Smooth muscle cell (in vitro differentiated cells): ENCODE results near the gene TSHZ1. TPM values are rescaled to one million over a fixed set of nuclear protein-coding genes. Genes with fewer than 3 reads are reported as not detected.

Experiments
- DNase-seq: peaks from one replicate; lab custom pipeline; 2025; ENCODE audit not compliant: unreplicated experiment; lab: John Stamatoyannopoulos, UW
- H2AFZ ChIP-seq: fragments of 200-600 bp; sonication (generic); 2 replicates; pipeline ENCODE4 v1.6.0; 2016; ENCODE audit warnings: antibody characterized with exemption, low read depth, mild to moderate bottlenecking
- H3F3A ChIP-seq: fragments of 200-600 bp; sonication (generic); 2 replicates; pipeline ENCODE4 v1.6.0; 2017; ENCODE audit warnings: antibody characterized with exemption, low read depth
- H3K27ac ChIP-seq: fragments of 200-600 bp; sonication (generic); 2 replicates; pipeline ENCODE4 v1.5.1; 2016; ENCODE audit warnings: low read depth, mild to moderate bottlenecking
- H3K27me3 ChIP-seq: fragments of 200-600 bp; sonication (generic); 2 replicates; pipeline ENCODE4 v1.6.1; 2016; ENCODE audit warnings: low read depth, mild to moderate bottlenecking
- H3K36me3 ChIP-seq: fragments of 200-600 bp; sonication (generic); 2 replicates; pipeline ENCODE4 v1.5.1; 2016; ENCODE audit warnings: low read depth
- H3K4me1 ChIP-seq: fragments of 200-600 bp; sonication (generic); 2 replicates; pipeline ENCODE4 v1.5.1; 2016; ENCODE audit warnings: low read depth
- H3K4me2 ChIP-seq: fragments of 200-600 bp; sonication (generic); 2 replicates; pipeline ENCODE4 v1.6.0; 2016; ENCODE audit warnings: mild to moderate bottlenecking
- H3K4me3 ChIP-seq: fragments of 200-600 bp; sonication (generic); 2 replicates; pipeline ENCODE4 v1.5.1; 2016; ENCODE audit warnings: mild to moderate bottlenecking
- H3K79me2 ChIP-seq: fragments of 200-600 bp; sonication (generic); 2 replicates; pipeline ENCODE4 v1.6.0; 2016; ENCODE audit warnings: low read depth, mild to moderate bottlenecking
- H3K9ac ChIP-seq: fragments of 200-600 bp; sonication (generic); 2 replicates; pipeline ENCODE4 v1.6.0; 2016; ENCODE audit warnings: low read depth
- H3K9me3 ChIP-seq: fragments of 200-600 bp; sonication (generic); replicated peaks from 2 replicates; pipeline ENCODE4 v1.5.1; 2016; ENCODE audit warnings: low read depth
- H4K20me1 ChIP-seq: fragments of 200-600 bp; sonication (generic); 2 replicates; pipeline ENCODE4 v1.6.0; 2016; ENCODE audit warnings: low read depth
- WGBS: methylation state at CpG from one replicate; pipeline ENCODE4 v1.1.7; 2016; ENCODE audit warnings: low lambda C conversion rate; 5-methylcytosine and 5-hydroxymethylcytosine counted together
- polyA plus RNA-seq: library from polyadenylated mRNA; unstranded; fragments of >200 nt; fragmentation: Nextera tagmentation; extraction: Ambion mirVana; gene quantifications from 2 replicates; pipeline ENCODE4 v1.2.1, GENCODE V29; 2016
- total RNA-seq: library from RNA; depleted of rRNA; stranded (reverse); fragments of >200 nt; gene quantifications from 2 replicates; pipeline ENCODE4 v1.2.3, GENCODE V29; 2014
- TF ChIP-seq, protein P1 (sequence below): fragments of 200-600 bp; sonication (generic); IDR thresholded peaks from 2 replicates; pipeline ENCODE4 v1.5.1; 2017; ENCODE audit warnings: borderline replicate concordance, mild to moderate bottlenecking, antibody characterized with exemption; ENCODE audit not compliant: insufficient read depth, poor library complexity, severe bottlenecking

Gene TSHZ1
- total and polyA plus RNA-seq, 2 experiments from 2014 or later = 21.3 to 26.1 TPM

DNA sequence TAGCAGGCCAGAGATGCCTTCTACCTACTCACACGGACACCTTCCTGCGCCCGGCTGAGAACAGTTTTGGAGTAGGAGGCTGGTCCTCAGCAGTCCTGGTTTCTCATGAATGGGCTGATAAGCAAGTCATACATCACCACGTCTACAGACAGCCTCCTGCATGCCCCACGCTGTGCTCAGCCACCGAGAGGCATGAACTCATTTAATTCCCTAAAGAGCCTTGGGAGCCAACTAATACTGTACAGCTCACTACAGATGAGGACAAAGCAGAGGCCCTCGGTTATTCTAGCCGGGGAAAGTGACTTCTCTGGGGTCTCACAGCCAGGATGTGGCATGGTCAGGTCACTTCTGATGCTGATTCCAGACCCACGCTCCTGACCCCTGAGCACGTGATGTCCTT, 105.6 kb downstream of the TSHZ1 start:
- H4K20me1 ChIP-seq = no peaks in the 10 kb centered on the region
- H3K36me3 ChIP-seq = no peaks in the 10 kb centered on the region
- WGBS = 90% methylated on average over 10 of the region's 10 CpGs
- no peak overlapping the region for H2AFZ ChIP-seq
- H3K27me3 ChIP-seq = no peaks in the 10 kb centered on the region
- H3K9ac ChIP-seq = no peak overlapping the region
- no peaks in the 10 kb centered on the region for H3F3A ChIP-seq
- TF ChIP-seq, protein P1, sequence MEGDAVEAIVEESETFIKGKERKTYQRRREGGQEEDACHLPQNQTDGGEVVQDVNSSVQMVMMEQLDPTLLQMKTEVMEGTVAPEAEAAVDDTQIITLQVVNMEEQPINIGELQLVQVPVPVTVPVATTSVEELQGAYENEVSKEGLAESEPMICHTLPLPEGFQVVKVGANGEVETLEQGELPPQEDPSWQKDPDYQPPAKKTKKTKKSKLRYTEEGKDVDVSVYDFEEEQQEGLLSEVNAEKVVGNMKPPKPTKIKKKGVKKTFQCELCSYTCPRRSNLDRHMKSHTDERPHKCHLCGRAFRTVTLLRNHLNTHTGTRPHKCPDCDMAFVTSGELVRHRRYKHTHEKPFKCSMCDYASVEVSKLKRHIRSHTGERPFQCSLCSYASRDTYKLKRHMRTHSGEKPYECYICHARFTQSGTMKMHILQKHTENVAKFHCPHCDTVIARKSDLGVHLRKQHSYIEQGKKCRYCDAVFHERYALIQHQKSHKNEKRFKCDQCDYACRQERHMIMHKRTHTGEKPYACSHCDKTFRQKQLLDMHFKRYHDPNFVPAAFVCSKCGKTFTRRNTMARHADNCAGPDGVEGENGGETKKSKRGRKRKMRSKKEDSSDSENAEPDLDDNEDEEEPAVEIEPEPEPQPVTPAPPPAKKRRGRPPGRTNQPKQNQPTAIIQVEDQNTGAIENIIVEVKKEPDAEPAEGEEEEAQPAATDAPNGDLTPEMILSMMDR = no peak
- no peaks in the 10 kb centered on the region for H3K79me2 ChIP-seq
- H3K4me2 ChIP-seq = no peak overlapping the region
- H3K4me1 ChIP-seq = no peaks in the 10 kb centered on the region
- no peak overlapping the region for H3K4me3 ChIP-seq
- no peaks in the 10 kb centered on the region for H3K9me3 ChIP-seq
- H3K27ac ChIP-seq = no peak overlapping the region
- no peak for DNase-seq

DNA sequence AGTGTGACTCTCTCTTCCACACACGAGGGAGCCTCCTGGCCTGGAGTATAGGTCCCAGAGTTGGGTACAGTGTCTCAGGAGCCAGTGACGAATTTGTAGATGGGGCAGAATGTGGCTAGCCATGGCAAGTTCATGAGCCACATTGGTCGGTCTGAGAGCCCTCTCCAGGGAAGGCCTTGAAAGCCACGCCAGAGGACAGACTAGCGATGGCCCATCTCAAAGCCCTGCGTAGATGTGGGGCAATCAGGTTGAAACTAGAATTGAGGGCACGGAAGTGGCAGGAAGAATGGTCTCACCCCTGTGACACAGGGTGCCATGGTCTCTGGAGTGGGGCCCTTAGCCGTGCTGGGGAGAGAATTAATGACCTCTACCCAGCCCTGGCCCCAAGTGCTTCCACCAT, 106.2 kb downstream of the TSHZ1 start:
- DNase-seq = no peak
- Histone ChIP-seq H3K36me3 (no peaks in the 10 kb centered on the region), H3F3A (no peaks in the 10 kb centered on the region), H3K27me3 (no peaks in the 10 kb centered on the region), H3K4me2 (no peak overlapping the region), H3K4me3 (no peak overlapping the region), H3K27ac (no peak overlapping the region), H3K9me3 (no peaks in the 10 kb centered on the region), H3K4me1 (no peaks in the 10 kb centered on the region), H3K79me2 (no peaks in the 10 kb centered on the region), H2AFZ (no peak overlapping the region), H4K20me1 (no peaks in the 10 kb centered on the region), H3K9ac (no peak overlapping the region)
- WGBS = 96% methylated on average over 8 of the region's 8 CpGs
- TF ChIP-seq, protein P1 = no peak

DNA sequence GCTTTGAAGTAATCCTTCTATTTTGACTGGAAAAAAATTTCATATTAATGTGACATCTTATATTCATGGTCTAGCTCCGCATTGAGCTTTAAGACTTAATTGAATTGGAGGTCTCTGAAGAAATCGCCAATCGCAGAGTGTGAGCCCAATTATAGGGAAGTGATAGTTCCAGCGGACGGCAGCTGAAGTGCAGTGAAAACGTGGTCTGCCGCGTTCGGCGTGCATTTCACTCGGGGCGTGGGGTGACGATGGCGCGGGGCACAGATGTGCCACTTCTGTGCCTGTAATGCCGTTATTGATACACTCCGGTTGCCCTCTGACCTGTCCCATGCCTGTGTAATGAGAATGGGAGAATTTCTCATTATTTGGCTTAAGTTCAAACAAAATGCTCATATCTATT, 106.7 kb downstream of the TSHZ1 start:
- Histone ChIP-seq H3K27me3 (no peaks in the 10 kb centered on the region), H3K9me3 (no peaks in the 10 kb centered on the region), H4K20me1 (no peaks in the 10 kb centered on the region), H3K4me1 (no peaks in the 10 kb centered on the region), H3K4me2 (no peak overlapping the region), H3K36me3 (no peaks in the 10 kb centered on the region), H3F3A (no peaks in the 10 kb centered on the region), H3K79me2 (no peaks in the 10 kb centered on the region), H3K9ac (no peak overlapping the region), H2AFZ (no peak overlapping the region), H3K27ac (no peak overlapping the region), H3K4me3 (no peak overlapping the region)
- TF ChIP-seq, protein P1 = no peak
- WGBS = 97% methylated on average over 17 of the region's 17 CpGs
- DNase-seq = no peak

DNA sequence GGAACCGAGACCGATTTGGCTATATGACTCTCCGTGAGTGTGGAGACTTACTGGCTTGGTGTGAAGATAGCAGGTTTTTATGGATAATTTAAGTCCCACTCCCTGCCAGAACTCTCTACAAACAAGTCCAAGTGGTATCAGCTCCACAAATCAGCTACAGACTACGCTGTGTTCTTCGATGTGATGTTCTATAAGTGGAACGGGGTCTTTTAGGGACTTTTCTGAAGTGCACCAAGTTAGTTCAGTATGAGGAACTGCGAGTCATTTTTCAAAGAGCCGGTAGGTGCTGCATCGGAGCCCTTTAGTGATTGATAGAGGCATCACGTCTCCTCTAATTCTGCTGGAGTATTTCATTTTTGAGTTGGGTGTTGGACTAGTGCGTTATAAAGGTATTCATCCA, 107.1 kb downstream of the TSHZ1 start:
- DNase-seq = no peak
- Histone ChIP-seq H3K79me2 (no peaks in the 10 kb centered on the region), H3K9ac (no peak overlapping the region), H3K27ac (no peak overlapping the region), H3K27me3 (no peaks in the 10 kb centered on the region), H3K4me2 (no peak overlapping the region), H3K36me3 (no peaks in the 10 kb centered on the region), H3K4me1 (no peaks in the 10 kb centered on the region), H3K4me3 (no peak overlapping the region), H3F3A (no peaks in the 10 kb centered on the region), H3K9me3 (no peaks in the 10 kb centered on the region), H4K20me1 (no peaks in the 10 kb centered on the region), H2AFZ (no peak overlapping the region)
- TF ChIP-seq, protein P1 = no peak
- WGBS = 96% methylated on average over 11 of the region's 11 CpGs
